Fibroblast of skin of right quadriceps (primary cell): Measurements from ENCODE around the gene ADAM15.

Experiments
- DNase-seq: peaks from one replicate; pipeline ENCODE4 v3.0.0-alpha.2; 2013

The ADAM15 gene

DNA sequence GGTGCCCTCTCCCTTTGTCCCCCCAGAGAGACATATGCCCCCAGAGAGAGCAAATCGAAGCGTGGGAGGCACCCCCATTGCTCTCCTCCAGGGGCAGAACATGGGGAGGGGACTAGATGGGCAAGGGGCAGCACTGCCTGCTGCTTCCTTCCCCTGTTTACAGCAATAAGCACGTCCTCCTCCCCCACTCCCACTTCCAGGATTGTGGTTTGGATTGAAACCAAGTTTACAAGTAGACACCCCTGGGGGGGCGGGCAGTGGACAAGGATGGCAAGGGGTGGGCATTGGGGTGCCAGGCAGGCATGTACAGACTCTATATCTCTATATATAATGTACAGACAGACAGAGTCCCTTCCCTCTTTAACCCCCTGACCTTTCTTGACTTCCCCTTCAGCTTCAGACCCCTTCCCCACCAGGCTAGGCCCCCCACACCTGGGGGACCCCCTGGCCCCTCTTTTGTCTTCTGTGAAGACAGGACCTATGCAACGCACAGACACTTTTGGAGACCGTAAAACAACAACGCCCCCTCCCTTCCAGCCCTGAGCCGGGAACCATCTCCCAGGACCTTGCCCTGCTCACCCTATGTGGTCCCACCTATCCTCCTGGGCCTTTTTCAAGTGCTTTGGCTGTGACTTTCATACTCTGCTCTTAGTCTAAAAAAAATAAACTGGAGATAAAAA lies 35.9 kb downstream of the ADAM15 start:
- DNase-seq: no peak

DNA sequence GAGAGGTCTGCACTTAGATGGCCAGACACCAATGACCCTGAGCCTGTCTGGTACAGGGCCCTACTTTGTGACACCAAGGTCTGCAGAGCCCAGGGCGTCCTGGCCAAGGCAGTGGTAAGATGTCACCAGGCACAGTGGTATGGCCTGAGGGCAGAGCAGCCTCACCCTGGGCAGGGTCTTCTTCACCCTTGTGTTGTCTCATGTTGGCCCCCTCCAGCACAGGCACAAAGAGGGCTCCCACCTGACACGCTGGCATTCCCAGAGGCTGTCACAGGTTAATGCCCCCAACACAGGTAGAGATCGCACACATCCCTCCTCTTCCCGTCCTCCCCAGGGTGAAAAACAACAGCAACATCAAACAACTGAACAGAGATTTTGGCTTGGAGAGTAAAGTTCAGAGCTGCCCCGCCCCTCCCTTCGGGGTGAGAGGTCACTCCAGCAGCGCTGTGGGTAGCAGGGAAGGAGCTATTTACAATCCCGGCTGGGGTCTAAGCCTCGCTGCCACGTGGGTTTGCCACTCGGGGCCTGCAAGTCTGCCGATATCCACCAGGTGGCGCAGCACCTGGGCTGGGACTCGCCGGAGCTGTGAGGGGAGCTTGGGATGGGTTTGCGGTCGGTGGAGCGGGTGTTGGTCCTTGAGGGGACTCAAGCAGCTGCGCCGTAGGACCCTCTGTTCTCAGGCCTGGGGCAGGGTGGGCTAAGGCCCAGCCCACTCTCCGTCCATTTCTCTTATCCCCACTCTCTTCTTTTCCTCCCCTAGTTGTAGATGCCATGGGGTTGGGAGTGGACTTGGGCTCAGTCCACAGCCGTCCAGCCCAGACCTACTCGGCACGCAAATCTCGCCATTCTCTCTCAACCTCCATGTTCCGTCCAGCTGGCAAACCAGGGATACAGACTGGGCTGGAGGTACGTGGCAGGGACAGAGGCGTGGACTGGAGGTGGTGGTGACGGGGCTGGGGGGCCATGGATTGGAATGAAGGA lies 40.2 kb downstream of the ADAM15 start:
- DNase-seq: peak; percentile 60

DNA sequence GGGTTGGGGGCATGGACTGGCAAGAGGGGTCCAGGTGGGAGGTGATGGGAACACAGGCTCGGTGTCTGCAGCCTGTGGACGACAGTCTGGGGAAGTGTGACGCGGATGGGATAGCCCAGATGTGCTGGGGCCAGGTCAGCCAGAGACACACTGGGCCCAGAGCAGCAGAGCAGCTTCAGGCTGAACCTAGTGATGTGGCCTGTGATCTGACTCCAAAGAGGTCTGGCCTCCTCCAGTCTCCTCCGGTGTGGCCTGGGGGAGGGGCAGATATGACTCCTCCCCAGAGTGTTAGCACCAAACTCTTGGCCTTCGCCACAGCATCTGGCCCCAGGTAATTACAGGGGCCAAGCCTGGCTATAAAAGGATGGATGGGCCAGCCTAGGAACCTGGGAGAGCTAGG lies 41.0 kb downstream of the ADAM15 start:
- no peak for DNase-seq

DNA sequence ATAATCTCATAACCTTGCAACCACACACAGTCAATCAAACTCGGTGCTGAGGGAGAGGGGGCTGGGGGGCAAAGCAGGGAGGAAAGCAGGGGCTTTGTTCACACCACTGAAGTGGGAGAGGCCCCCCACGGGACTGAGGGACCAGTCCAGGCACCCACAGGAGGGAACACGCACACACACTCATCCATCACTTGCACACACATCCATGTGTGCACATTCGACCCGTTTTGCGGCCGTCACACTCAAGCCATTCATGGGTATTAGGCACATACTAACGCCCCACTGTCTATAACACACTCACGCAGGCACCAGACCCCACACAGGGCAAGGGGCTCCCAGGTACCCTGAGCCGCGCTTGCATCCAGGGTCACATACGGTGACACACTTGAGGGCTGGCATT lies 41.5 kb downstream of the ADAM15 start:
- DNase-seq: no peak

DNA sequence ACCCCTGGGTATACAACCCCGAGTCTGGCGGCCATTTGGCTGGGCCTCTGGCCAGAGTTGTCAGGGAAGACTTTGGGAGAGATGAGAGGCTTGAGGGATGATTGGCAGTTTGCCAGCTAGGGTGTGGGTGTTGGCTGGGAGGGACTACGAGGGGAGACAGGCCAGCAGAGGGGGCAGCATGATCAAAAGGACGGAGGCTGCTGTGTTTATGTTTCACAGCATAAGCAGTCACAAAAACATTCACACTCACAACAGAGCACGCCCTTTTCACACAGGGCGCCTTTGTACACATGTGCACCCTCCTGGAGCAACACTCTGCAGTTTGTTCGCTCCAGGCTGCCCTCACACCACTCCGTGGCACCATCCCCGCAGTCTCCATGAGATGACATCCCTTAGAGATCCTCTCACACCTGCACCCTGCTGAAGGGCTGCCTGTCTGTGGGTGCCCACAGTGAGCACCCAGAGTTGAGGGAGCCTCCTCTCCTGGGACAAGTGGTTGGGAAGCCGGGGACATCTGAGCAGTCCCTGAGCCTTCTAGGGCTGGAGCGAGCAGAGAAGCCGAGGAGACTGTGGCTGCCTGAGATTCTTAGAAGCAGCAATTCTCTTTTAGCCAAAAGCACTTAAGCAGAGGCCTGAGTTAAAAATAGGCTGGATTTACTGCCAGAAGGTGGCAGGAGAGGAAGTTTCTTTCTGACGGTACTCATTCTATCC lies 43.0 kb downstream of the ADAM15 start:
- DNase-seq: peak; percentile 35

DNA sequence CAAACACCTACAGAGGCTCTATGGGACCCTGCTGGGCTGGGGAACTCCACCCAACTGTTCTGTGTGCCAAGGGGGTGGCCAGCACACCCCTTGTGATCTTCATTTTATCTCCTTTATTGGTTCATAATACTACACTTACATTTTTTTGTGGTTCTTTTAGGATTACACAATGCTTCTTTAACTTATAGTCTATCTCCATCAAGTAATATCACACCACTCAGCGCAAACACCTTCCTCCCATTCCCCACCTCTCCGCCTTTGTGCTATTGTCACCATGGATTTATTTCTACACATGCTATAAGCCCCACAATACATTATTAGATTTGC lies 43.5 kb downstream of the ADAM15 start:
- DNase-seq: no peak

DNA sequence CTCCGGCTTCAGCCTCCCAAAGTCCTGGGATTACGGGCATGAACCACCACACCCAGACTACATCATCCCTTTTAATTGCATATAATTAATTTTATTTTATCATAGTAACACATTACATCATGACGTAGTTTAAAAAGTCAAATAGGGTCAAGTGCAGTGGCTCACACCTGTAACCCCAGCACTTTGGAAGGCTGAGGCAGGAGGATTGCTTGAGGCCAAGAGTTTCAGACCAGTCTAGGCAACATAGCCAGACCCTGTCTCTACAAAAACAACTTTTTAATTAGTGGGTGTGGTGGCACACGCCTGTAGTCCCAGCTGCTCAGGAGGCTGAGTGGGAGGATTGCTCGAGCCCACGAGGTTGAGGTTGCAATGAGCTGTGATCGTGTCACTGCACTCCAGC lies 48.2 kb downstream of the ADAM15 start:
- no peak for DNase-seq

DNA sequence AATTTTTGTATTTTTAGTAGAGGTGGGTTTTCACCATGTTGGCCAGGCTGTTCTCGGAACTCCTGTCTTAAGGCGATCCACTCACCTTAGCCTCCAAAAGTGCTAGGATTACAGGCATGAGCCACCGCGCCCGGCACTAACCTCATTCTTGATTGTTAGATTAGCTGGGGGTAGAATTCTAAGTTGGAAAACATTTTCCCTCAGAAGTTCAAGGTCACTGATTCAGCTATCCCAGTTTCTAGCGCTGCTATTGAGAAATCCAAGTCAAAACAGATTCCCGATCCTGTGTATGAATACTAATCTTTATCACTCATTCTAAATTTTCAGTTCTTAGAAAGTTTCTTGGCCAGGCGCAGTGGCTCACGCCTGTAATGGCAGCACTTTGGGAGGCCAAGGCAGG lies 52.2 kb downstream of the ADAM15 start:
- no peak for DNase-seq

DNA sequence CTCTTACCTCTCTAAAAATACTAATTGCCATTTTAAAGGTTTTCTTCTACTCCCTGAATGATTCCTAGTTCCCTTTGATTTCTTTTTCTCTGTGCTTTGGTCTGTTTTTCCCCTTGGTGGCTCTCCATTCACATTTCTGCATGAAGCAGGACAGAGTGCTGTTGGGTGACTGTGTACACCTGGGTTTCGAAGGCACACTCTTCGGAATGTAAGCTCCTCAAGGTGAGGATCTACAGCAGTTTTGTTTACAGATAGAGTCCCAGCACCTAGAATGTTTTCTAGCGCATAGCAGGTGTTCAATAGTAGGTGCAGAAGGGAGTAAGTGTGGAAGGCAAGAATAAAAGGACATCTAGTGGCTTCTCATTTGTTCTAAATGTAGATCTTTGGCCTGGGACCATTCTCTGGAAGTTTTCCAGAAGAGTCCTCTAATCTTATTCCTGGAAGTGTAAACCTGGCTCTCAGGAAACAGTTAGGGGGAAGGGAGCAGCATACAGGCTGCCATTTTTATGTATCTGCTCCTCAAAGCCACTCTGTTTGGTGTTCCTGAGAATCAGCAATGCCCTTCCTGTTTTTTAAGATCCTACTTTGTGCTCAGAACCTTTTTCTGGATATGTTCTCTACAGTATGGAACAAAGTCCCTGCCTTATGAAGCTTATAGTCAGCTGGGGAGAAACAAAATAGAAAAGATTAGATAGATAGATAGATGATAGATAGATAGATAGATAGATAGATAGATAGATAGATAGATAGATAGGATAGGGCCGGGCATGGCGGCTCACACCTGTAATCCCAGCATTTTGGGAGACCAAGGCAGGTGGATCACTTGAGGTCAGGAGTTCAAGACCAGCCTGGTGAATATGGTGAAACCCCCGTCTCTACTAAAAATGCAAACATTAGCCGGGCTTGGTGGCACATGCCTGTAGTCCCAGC lies 53.8 kb downstream of the ADAM15 start:
- no peak for DNase-seq

DNA sequence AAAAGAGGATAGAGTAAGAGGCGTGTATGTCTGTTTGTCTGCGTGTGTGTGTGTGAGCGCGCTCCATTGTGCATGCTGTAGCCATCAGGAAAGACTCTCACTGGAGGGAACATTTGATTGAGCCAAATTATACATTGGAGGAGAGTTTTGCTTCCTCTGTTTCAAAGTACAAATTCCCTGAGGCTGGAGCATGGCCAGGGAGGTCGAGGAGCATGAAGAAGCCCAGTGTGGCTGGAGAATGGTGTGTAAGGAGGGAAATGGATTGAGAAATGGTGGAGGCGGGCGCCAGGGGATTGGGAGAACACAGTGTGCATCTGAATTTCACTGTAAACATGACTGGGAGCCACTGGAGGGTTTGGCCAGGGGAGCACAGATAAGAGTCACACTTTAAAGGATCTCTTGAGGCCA lies 54.5 kb downstream of the ADAM15 start:
- no peak for DNase-seq

DNA sequence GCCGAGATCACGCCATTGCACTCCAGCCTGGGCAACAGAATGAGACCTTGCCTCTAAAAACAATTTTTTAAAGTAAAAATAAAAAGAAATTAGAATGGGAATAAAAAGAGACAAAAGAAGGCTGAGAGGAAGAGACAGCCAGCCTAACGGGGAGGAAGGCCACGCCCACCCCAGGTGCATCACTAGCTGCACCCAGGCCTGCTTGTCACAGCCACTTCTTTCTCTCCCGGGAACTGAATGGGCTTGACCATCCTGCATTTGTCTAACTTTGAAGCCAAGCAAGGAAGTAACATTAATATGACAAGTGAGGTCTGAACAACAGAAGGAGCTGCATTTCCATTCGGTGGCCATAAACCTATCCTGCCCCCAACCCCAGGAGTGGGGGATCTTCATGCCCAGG lies 55.7 kb downstream of the ADAM15 start:
- DNase-seq: no peak

DNA sequence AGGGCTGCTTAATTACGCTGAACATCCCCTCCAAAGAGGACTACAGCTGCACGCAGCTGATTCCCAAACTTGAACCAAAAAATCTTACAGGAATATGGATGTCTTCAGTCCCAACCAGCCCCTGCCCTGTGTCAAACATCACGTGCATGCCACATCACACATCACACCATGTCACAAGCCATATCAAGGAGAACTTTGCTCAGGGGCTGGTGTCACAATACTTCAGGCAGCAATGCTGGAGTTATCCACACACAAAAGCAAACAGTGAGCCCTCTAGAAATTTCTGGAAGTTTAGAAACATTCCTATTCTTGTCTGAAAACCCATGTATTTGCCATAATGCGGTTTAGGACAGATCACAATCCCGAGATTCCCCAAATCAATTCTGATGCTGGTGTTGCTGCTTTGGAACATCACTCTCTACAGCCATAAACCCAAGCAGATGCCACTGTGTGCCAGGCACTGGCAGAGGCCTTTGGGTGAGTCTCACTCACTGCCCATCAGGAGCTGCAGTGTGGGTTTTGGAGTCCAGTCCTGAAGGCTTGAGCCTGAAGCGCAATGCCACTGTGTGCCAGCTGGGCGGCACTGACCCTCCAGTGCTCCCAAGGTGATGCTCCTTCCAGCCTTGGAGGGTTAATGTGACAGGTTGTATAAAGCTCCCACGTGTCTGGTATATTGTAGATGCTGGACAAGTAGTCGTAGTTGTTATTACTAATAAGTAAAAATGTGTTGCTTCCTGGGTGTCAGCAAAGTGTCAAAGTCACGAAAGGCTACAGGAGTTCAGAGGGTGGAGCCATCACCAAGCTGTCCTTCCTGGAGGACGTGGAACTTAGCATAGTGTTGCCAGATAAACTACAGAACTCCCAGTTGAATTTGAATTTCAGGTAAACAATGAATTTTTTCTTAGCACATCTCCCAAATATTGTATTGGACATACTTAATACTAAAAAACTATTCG lies 56.5 kb downstream of the ADAM15 start:
- no peak for DNase-seq

DNA sequence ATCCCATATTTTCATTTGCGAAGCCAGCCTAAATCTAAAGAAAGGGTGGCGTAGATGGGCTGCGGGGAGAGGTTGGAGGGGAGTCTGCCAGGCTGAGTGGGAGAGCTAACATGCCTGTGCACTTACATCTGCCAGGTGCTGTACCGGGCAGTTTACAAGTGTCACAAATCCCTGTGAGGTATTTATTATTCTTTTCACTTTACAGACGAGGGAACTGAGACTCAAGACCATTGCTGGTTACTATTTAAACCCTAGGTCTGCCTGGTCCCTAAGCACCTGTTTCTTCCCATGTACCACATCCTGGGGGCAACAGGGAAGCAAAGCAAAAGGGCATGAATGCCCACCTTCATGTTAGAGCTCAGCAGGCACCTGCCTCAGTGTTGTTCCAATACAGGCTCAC lies 57.2 kb downstream of the ADAM15 start:
- DNase-seq: no peak

DNA sequence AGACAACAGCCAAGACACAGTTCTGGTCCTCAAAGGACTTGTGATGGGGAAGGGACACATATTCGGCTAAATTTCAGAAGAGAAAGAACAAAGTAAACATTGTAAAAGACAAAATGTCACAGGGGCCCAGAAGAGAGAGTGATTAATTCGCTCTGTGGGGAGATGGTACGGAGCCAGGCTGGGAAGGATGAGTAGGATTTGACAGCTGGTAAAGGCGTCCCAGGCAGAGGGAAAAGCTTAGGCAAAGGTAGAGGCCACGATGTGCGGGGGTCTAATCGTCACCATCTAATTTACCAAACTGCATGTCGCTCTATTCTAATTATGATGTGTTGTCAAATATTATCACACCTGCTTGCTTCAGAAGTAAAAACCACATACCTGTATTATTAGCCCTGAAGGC lies 59.3 kb downstream of the ADAM15 start:
- no peak for DNase-seq

DNA sequence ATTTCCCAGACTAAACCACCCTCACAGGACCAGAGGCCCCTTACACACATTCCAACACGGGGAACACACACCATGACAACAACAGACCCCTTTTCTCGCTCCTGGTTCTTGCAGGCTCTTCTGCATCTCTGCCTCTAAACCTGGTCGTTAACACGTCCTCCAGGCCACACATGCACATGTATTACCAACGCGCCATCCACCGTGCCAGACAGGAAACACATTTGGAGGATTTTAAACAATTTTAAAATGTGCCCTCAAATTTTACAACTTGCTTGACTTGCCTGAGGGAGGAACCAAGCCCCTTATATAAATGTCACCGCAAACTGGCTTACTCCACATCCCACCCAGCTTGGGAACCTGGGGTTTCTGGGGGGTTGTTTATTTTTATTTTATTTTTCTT lies 59.7 kb downstream of the ADAM15 start:
- no peak for DNase-seq
